ENCODE results near the gene SURF1. TPM values are rescaled to one million over a fixed set of nuclear protein-coding genes. Genes with fewer than 3 reads are reported as not detected.
A peak's percentile ranks its signal among the peaks of the same experiment; 100 is the strongest.
"Not testable (repeated sequence)": the region's sequence is repeated elsewhere in the genome, so short reads cannot be mapped to it uniquely, and the experiment has no call there.

Gene SURF1
- total RNA-seq, 1 donor from 2014 or later: 36.2 TPM

GRCh38 chr9:133340256-133340655 is 16.0 kb downstream of the SURF1 start:
- no peak for TF ChIP-seq CTCF (IDR thresholded peaks at IDR 0.05)
- Mint-ChIP-seq H3K36me3 (ENCODE audit: unreplicated experiment) (peaks cover 24% of the 10 kb centered on the region), H3K9me3 (ENCODE audit: unreplicated experiment) (no peaks in the 10 kb centered on the region), H3K27me3 (ENCODE audit: unreplicated experiment) (no peaks in the 10 kb centered on the region), H3K27ac (ENCODE audit: unreplicated experiment) (no peak overlapping the region), H3K4me1 (ENCODE audit: unreplicated experiment) (peaks cover 11% of the 10 kb centered on the region), H3K4me3 (ENCODE audit: unreplicated experiment) (no peak overlapping the region)
- DNase-seq (ENCODE audit: extremely low spot score, unreplicated experiment): no peak

DNA sequence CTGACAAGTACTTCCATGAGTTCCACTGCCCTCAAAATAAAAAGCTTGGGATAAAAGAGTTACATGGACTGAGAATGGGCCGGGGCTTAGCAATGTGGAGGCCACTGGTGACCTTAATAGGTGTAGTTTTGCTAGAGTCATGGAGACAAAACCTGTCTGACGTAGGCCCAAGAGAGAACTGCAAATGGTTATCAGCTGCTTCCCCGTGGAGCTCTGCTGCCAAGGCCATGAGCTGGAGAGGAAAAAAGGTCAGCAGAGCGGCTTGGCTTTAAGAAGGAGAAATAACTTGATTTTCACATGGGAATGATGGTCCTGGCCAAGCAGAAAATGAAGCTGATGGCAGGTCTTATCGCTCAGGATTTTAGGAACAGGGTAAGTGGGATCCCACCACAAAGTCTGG is 16.6 kb downstream of the SURF1 start:
- Mint-ChIP-seq H3K36me3 (ENCODE audit: unreplicated experiment) (peaks cover 22% of the 10 kb centered on the region), H3K9me3 (ENCODE audit: unreplicated experiment) (no peaks in the 10 kb centered on the region), H3K27me3 (ENCODE audit: unreplicated experiment) (no peaks in the 10 kb centered on the region), H3K27ac (ENCODE audit: unreplicated experiment) (no peak overlapping the region), H3K4me3 (ENCODE audit: unreplicated experiment) (no peak overlapping the region), H3K4me1 (ENCODE audit: unreplicated experiment) (peaks cover 16% of the 10 kb centered on the region)
- DNase-seq (ENCODE audit: extremely low spot score, unreplicated experiment): no peak
- TF ChIP-seq CTCF (IDR thresholded peaks at IDR 0.05): no peak

GRCh38 chr9:133335924-133336811 is 20.1 kb downstream of the SURF1 start, which contains the start of gene SURF6:
TSS of gene SURF6 (minus strand) at chr9:133336188. CDS start at chr9:133336132, 56 bp downstream.
- Mint-ChIP-seq H3K4me3 (ENCODE audit: unreplicated experiment) (peak within 1 kb of the TSS; percentile 97), H3K36me3 (ENCODE audit: unreplicated experiment) (peaks cover 33% of the 10 kb centered on the region), H3K9me3 (ENCODE audit: unreplicated experiment) (no peaks in the 10 kb centered on the region), H3K27me3 (ENCODE audit: unreplicated experiment) (no peaks in the 10 kb centered on the region), H3K27ac (ENCODE audit: unreplicated experiment) (peak within 1 kb of the TSS; percentile 94), H3K4me1 (ENCODE audit: unreplicated experiment) (peaks cover 19% of the 10 kb centered on the region)
- no peak for TF ChIP-seq CTCF (IDR thresholded peaks at IDR 0.05)
- peak; percentile 95 for DNase-seq (ENCODE audit: extremely low spot score, unreplicated experiment)

DNA sequence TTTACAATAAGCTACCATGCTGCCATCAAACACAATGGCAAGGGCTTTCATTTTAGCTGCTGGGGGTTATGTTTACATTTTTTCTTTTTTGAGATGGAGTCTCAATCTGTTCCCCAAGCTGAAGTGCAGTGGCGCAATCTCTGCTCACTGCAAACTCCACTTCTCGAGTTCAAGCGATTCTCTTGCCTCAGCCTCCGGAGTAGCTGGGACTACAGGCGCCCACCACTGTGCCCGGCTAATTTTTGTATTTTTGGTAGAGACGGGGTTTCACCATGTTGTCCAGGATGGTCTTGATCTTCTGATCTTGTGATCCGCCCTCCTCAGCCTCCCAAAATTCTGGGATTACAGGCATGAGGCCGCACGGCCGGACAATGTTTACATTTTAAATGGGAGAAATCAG is 21.4 kb downstream of the SURF1 start:
- H3K27me3 Mint-ChIP-seq (ENCODE audit: unreplicated experiment); H3K9me3 Mint-ChIP-seq (ENCODE audit: unreplicated experiment); DNase-seq (ENCODE audit: extremely low spot score, unreplicated experiment): not testable (repeated sequence)
- H3K4me3 Mint-ChIP-seq (ENCODE audit: unreplicated experiment): peak overlapping the region; percentile 97
- H3K27ac Mint-ChIP-seq (ENCODE audit: unreplicated experiment): peak overlapping the region; percentile 94
- H3K36me3 Mint-ChIP-seq (ENCODE audit: unreplicated experiment): peaks cover 33% of the 10 kb centered on the region
- peaks cover 19% of the 10 kb centered on the region for H3K4me1 Mint-ChIP-seq (ENCODE audit: unreplicated experiment)

DNA sequence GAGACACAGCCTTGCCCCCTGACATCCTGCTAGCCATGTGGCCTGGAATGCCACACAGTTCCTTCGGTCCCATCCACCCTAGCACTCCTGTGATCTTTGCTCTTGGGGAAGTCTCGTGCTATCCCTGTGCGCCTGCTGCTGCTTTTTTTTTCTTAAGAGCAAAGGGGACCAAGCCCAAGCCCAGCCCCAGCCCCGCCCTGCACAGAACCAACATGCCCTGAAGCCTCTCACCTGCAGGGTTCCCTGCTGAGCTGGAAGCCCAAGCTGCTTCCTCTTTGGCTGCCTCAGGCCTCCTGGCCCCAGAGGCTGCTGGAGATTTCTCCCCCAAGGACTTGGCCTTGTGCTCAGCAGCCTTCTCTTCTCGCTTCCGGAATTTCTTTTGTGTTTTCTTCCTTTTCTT is 22.1 kb downstream of the SURF1 start:
- peak overlapping the region; percentile 97 for H3K4me3 Mint-ChIP-seq (ENCODE audit: unreplicated experiment)
- no peak overlapping the region for H3K27ac Mint-ChIP-seq (ENCODE audit: unreplicated experiment)
- H3K4me1 Mint-ChIP-seq (ENCODE audit: unreplicated experiment): peaks cover 19% of the 10 kb centered on the region
- peaks cover 28% of the 10 kb centered on the region for H3K36me3 Mint-ChIP-seq (ENCODE audit: unreplicated experiment)
- H3K9me3 Mint-ChIP-seq (ENCODE audit: unreplicated experiment): no peaks in the 10 kb centered on the region
- no peak for DNase-seq (ENCODE audit: extremely low spot score, unreplicated experiment)
- no peak for TF ChIP-seq CTCF (IDR thresholded peaks at IDR 0.05)
- H3K27me3 Mint-ChIP-seq (ENCODE audit: unreplicated experiment): no peaks in the 10 kb centered on the region

Data from osteocyte (in vitro differentiated cells).